Esophagus muscularis mucosa (tissue), 4 donors: ENCODE measurements around the gene SLC22A12.

ENCODE experiments used
- CTCF ChIP-seq, 3 experiments: fragments of 200-600 bp in 2 of 3; fragments of 450-650 bp in 1 of 3; sonication (generic) in 2 of 3; IDR thresholded peaks; one replicate each; pipeline ENCODE4 v1.5.1; 2017 to 2019; ENCODE audit warnings: antibody characterized with exemption in 3 of 3, mild to moderate bottlenecking in 2 of 3, moderate library complexity in 1 of 3
- EP300 ChIP-seq: sonication (generic); formaldehyde crosslinking; IDR thresholded peaks from one replicate; pipeline ENCODE4 v1.6.1; 2017; ENCODE audit warnings: antibody characterized with exemption
- POLR2A ChIP-seq: fragments of 450-650 bp; IDR thresholded peaks from one replicate; pipeline ENCODE4 v1.6.1; 2017; ENCODE audit warnings: antibody characterized with exemption, moderate library complexity, mild to moderate bottlenecking, low read depth
- POLR2AphosphoS5 ChIP-seq, 2 donors: sonication (generic); formaldehyde crosslinking; IDR thresholded peaks; one replicate each; pipeline ENCODE4 v1.6.1; 2017; ENCODE audit warnings: antibody characterized with exemption in 2 of 2

DNA sequence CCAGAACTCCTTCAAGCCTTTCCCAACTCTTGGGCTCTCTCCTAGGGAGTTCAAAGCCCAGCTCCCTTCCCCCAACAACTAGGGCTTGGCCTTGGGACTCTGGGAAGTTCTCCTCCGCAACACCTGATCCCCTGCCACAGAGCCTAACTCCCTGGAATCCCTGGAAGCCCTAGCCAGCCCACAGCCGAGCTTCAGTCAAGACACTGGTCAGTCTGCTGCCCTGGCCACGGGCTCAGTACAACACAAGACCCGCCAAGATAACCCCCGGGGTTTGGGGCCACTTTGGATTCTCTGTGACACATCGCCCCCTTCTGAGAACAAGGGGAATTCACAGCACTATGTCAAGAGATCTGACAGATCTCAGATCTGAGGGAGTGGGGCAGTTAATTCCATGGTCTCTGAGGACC lies 58.3 kb downstream of the SLC22A12 start:
- TF ChIP-seq CTCF (IDR thresholded peaks at IDR 0.05), result peak in 2 of 3 experiments; percentile 9 to 15
- no peak for TF ChIP-seq EP300
- TF ChIP-seq POLR2A, result no peak
- TF ChIP-seq POLR2AphosphoS5 (IDR thresholded peaks at IDR 0.05), result no peak
